PC-3 (cell line): ENCODE measurements around the gene PIGT.

ENCODE experiments used
- CTCF ChIP-seq: fragments of 300-600 bp; sonication (generic); conservative IDR thresholded peaks from 2 replicates; pipeline ENCODE4 v1.5.1; 2017; ENCODE audit warnings: antibody characterized with exemption, low read depth, mild to moderate bottlenecking, low read length
- EZH2 ChIP-seq: fragments of 300-600 bp; sonication (generic); IDR thresholded peaks from one replicate; pipeline ENCODE4 v1.6.1; 2017; ENCODE audit warnings: antibody characterized with exemption, mild to moderate bottlenecking, low read length; ENCODE audit not compliant: unreplicated experiment
- EZH2phosphoT487 ChIP-seq: fragments of 300-600 bp; sonication (generic); IDR thresholded peaks from 2 replicates; pipeline ENCODE4 v1.6.1; 2018; ENCODE audit warnings: mild to moderate bottlenecking, antibody characterized with exemption, low read length, borderline replicate concordance

- TF ChIP-seq CTCF: no peak
- TF ChIP-seq EZH2: no peak
- TF ChIP-seq EZH2phosphoT487: no peak
Observed at GRCh38 chr20:45419188-45420091, 3.5 kb downstream of the PIGT start.
